Measurements from ENCODE around the gene SRPK3. TPM values are rescaled to one million over a fixed set of nuclear protein-coding genes. Genes with fewer than 3 reads are reported as not detected.

The SRPK3 gene
- total RNA-seq, 2 experiments from 2014 or later: 0.09 TPM; not detected in 1

GRCh38 chrX:153807976-153808375 lies 27.1 kb downstream of the SRPK3 start:
- no peaks in the 10 kb centered on the region for H3K36me3 Mint-ChIP-seq (ENCODE audit: low read depth)
- intact Hi-C loops (cut with micrococcal nuclease): no loop called here
- TF ChIP-seq CTCF (IDR thresholded peaks at IDR 0.05): no peak
- DNase-seq (no peak), ATAC-seq (no peak)
- no peaks in the 10 kb centered on the region for H3K9me3 Mint-ChIP-seq
- no peaks in the 10 kb centered on the region for H3K4me1 Mint-ChIP-seq (ENCODE audit: low read depth)
- H3K27ac Mint-ChIP-seq: no peak overlapping the region
- H3K4me3 Mint-ChIP-seq: no peak overlapping the region
- CTCF ChIA-PET: no interaction called here
- no peaks in the 10 kb centered on the region for H3K27me3 Mint-ChIP-seq
- POLR2A ChIA-PET: no interaction called here

GRCh38 chrX:153812220-153812619 lies 31.4 kb downstream of the SRPK3 start:
- Mint-ChIP-seq H3K4me3 (no peak overlapping the region), H3K36me3 (ENCODE audit: low read depth) (no peaks in the 10 kb centered on the region), H3K27me3 (peaks cover under 1% of the 10 kb centered on the region), H3K27ac (no peak overlapping the region), H3K9me3 (no peaks in the 10 kb centered on the region), H3K4me1 (ENCODE audit: low read depth) (peaks cover 11% of the 10 kb centered on the region)
- ChIA-PET POLR2A (interaction anchor here (1.1 kb wide), 1 partner anchor 17 kb away, joined by 5 read pairs; the partner anchor contains the start of genes IDH3G and SSR4), CTCF (no interaction called here)
- intact Hi-C loops (cut with micrococcal nuclease): no loop called here
- ATAC-seq (no peak), DNase-seq (no peak)
- TF ChIP-seq CTCF (IDR thresholded peaks at IDR 0.05): no peak

- H3K9me3 Mint-ChIP-seq: no peaks in the 10 kb centered on the region
- ChIA-PET POLR2A (interaction anchor here (1.1 kb wide), 1 partner anchor 18 kb away, joined by 5 read pairs; the partner anchor contains the start of genes IDH3G and SSR4), CTCF (no interaction called here)
- peaks cover 4% of the 10 kb centered on the region for H3K27me3 Mint-ChIP-seq
- H3K27ac Mint-ChIP-seq: no peak overlapping the region
- intact Hi-C loops (cut with micrococcal nuclease): no loop called here
- DNase-seq: no peak
- no peak for TF ChIP-seq CTCF (IDR thresholded peaks at IDR 0.05)
- H3K36me3 Mint-ChIP-seq (ENCODE audit: low read depth): no peaks in the 10 kb centered on the region
- no peak overlapping the region for H3K4me3 Mint-ChIP-seq
- no peak for ATAC-seq
- H3K4me1 Mint-ChIP-seq (ENCODE audit: low read depth): peaks cover 12% of the 10 kb centered on the region
Measured at GRCh38 chrX:153813161-153813560, 32.3 kb downstream of the SRPK3 start.

- intact Hi-C loops (cut with micrococcal nuclease): no loop called here
- H3K4me3 Mint-ChIP-seq: no peak overlapping the region
- H3K27ac Mint-ChIP-seq: no peak overlapping the region
- H3K27me3 Mint-ChIP-seq: peaks cover 4% of the 10 kb centered on the region
- POLR2A ChIA-PET: no interaction called here
- CTCF ChIA-PET: no interaction called here
- H3K36me3 Mint-ChIP-seq (ENCODE audit: low read depth): no peaks in the 10 kb centered on the region
- DNase-seq (no peak), ATAC-seq (no peak)
- H3K4me1 Mint-ChIP-seq (ENCODE audit: low read depth): peaks cover 16% of the 10 kb centered on the region
- no peak for TF ChIP-seq CTCF (IDR thresholded peaks at IDR 0.05)
- no peaks in the 10 kb centered on the region for H3K9me3 Mint-ChIP-seq
Measured at GRCh38 chrX:153814591-153815315, 33.9 kb downstream of the SRPK3 start.
